Stimulated activated CD4-positive, alpha-beta T cell treated with anti-CD3 and anti-CD28 coated beads, Interleukin-2, amount 100 ng/mL, for 48 hours (primary cell): ENCODE measurements around the gene CLMN.
"Not testable (repeated sequence)": the region's sequence is repeated elsewhere in the genome, so short reads cannot be mapped to it uniquely, and the experiment has no call there.

Experiments
- DNase-seq, 2 donors: peaks; one replicate each; pipeline ENCODE4 v3.0.0-alpha.2; 2020

Gene CLMN

DNA sequence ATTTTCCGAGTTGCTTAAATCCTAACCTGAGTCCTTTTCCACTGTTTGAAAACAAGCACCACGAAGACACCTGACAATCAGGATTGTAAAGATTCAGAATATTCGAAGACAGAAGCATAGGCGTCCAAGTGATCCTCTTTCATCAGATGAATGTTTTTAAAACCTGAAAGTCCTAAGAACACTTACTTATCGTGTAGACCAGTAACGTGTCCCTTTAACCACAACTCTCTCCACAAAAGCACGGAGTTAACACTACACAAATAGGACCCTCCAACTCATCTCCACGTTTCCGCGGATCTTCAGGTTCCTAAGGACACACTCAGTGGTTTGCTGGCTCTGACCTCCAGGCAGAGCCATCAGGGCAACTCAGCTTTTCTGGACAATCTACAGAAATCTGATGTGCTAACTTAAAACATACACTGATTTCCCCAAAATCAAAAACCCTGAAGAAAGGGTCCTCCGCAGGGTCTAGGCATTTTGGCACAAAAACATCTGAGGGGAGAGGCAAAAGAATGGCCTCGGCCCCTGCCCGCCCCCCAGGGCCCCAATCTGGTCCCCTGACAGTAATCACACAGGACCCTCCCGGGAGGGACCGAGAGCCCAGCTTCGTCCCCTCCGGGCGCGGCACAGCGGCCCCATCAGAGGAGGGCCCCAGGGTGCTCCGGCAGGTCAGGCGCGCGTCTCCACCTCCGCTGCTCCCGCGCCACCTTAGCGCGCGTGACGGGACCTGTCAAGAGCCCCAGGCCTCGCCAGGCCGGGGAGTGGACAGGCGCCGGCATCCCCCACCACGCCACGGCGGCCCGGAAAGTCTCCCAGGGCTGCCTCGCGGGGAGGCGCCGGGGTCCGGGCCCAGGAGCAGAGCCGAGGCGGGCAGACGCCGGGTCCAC, 163.3 kb downstream of the CLMN start:
- peak; percentile 16 to 23 for DNase-seq

DNA sequence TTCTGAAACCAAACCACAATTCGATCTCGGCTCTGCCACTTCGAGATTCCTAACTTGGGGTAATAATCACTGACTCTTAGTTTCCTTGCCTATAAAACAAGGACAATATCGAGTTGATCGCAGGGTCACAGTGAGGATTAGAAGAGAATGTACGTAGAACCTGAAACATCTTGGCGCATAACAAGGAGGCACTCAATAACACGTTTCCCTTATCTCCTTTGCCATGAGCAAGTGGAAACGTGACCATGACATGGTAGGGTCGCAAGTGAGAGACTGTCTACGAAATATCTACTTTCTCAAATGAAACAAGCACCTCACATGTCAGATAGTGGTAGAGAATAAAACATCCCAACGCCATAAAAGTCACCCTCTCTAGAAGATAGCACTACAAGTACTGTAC, 164.7 kb downstream of the CLMN start:
- DNase-seq = no peak

DNA sequence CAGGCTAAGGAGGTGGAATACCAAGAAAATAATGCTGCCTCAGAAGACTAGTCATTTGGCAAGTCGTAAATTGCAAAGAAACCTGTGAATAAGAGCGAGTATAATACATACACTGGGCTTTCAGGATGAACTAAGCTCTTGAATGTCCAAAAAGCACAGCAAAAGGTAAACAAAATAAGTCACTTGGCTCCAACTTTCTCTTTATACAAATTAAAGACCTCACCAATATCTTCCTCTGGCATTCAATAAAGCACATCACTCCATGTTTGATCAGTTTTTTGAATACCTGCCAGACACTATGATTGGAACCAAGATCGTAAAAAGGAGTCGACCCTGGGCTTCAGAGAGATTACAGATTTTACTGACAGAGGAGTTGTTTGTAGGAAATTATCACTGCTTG, 165.8 kb downstream of the CLMN start:
- DNase-seq = no peak

DNA sequence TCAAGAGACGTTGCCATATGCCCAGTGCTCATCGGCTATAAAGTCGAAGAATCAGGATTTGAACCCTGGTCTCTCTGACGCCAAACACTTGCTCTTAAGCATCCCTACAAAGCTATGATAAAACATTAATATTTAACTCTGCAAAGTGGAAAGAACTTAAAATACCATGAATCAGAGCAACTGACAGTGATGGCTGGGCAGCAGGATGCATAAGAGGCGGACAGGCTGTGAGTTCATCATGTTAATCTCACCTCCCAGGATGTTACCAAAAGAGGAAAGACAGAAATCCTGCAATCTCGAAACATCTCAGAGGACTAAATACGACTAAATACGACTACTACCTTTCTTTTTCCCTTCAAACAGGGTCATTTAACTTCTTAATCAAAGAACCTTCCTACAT, 168.1 kb downstream of the CLMN start:
- DNase-seq = no peak

DNA sequence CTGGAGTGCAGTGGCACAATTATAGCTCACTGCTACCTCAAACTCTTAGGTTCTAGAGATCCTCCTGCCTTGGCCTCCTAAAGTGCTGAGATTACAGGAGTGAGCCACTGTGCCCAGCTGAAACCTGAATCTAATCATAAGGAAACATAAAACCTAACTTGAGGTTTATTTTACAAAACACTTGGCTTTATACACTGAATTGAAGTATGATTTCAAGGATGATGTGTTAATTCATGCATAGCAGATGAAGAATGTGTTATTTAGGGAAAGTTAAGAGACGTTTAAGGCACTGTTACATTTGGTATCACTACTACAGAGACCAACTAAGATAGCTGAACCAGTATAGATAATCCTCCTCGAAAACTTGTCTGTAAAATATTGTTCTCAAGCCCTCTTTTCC, 168.8 kb downstream of the CLMN start:
- DNase-seq = no peak

DNA sequence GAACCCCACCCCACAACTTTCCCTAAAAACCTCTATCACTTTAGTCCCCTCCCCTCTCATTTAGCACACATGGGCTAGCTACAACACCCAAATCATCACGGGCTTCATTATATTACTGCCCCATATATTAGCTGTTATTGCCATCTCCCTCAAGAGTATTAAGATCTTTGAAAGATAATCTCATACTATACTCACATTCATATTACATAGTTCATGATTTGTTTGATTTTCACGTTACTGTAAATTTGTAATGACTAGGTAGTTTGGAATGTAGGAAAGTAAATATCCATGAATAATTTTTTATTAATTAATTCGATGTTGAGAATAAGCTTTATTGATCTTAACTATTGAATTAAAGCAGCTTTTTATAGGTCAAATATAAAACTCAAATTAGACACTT, 170.3 kb downstream of the CLMN start:
- DNase-seq = no peak

DNA sequence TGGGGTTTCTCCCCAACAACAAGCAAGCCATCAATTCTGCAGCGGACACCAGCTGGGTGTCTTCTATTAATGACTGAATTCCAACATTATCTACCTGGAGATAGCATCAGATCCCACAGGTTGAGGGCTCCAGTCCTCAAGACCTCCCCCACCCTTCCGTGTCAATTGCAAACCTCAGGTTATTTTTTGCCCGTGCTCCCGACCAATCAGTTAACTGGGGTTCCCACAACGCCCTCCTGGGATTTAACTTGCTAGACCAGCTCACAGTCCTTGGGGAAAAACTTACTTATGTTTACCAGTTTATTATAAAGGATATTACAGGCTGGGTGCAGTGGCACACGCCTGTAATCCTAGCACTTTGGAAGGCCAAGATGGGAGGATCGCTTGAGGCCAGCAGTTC, 172.1 kb downstream of the CLMN start:
- no peak for DNase-seq

DNA sequence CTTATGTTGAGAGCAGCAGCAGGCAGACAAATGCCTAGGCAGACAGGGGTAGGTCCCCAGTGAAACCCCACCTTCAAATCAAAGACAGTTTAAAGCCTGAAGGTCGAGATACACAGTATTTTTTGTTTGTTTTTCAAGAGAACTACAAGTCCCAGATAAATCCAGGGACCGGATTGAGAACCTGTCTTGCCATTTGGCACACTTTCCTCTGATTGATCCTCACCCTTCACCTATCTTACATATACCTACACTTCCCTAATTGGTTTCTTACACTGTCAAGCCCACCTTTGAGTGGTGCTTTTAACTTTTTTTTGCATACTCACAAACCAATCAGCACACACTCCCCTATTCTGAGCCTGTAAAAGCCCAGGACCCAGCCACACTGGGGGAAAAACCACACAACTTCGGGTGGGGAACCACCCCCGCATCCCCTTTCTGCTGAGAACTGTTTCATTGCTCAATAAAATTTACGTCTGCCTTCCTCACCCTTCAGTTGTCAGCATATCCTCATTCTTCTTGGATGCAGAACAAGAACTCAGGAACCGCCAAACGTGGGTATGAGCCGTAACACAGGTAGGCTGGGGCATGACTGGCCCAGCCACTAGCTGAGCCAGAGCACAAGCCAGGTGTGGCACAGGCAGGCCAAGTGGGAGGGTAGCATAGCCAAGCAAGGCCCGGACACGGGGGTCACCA, 173.5 kb downstream of the CLMN start:
- no peak for DNase-seq

DNA sequence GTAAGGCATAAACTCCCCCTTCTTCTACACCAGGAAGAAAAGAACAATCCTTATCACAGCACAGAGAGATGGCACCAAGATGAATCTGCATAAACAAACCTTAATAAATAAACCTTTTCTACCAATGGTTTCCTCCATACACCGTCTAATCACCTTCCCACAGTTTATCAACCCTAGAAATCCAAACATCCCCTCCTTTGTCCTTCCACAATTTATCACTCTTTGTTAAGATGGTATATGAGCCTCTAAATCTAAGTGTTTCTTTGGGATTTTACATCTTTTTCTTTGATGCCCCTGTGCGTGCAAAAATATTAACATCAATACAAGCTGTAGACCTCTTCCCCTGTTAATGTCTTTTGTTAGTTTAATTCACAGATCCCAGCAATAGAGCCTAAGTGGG, 174.9 kb downstream of the CLMN start:
- no peak for DNase-seq

DNA sequence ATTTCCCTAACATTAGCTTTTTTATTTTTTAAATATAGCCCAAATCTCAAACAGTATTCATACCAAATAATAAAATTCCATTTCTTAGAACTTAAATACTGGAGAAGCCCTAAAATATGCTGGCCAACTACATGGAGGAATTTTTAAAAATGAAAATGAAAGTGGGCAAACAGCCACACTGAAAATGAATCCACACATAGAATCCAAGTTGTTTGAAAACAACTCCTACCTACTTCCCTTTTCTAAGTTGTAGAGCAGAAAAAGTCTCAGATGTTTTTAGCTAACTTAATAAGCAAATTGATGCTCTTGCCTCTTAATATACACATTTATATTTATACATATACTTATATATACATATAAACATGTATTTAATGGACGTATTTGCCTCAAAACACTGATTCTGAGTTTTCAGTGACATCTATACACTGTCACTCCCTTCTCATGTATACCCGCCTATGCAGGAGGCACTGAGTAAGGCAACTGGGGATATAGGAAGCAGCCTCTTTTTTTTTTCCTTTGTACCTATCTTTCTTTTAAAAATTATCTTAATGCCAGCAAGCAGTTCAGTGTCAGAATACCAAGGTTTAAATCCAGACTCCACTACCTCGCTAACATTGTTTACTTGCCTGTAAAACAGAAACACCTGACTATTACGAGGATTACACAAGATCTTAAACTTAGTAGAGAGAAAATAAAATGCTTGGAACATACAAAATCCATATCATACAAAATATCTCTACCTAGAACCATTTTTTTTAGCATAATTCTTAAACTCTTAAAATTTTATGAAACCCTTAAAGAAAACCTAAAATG, 175.7 kb downstream of the CLMN start:
- no peak for DNase-seq

DNA sequence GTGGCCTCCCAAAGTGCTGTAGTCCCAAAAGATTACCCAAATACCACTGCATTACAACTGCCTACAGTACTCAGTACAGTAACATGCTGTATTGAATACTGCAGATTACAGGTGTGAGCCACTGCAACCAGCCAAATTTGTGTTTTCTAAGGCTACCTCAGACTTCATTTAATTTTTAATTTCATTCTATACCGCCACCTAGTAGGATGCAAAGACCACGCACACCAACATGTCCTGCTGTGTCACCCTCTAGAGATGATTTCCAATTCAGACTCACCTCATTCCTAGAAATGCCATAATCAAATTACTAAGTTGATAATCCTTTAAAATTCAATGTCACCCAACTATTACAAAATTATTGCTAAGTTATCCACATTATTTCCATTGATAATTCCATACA, 177.5 kb downstream of the CLMN start:
- DNase-seq = no peak

DNA sequence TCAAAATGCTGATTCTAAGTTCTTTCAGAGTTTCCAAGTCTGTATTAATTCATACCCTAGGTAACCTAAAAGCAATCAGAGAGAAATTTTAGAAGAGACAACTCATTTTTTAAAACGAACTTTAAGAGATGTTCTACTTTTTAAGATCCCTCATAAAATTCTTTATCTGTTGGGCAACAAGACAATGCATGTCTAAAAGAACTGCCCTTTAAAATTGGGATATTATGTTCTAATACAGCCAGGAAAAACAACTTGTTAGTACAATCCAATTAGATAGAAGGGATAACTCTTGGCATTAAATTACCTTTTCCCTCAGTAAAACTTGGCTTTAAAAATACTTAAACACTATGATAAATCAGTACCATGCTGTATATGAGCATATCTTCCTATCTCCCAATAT, 178.0 kb downstream of the CLMN start:
- DNase-seq = no peak

DNA sequence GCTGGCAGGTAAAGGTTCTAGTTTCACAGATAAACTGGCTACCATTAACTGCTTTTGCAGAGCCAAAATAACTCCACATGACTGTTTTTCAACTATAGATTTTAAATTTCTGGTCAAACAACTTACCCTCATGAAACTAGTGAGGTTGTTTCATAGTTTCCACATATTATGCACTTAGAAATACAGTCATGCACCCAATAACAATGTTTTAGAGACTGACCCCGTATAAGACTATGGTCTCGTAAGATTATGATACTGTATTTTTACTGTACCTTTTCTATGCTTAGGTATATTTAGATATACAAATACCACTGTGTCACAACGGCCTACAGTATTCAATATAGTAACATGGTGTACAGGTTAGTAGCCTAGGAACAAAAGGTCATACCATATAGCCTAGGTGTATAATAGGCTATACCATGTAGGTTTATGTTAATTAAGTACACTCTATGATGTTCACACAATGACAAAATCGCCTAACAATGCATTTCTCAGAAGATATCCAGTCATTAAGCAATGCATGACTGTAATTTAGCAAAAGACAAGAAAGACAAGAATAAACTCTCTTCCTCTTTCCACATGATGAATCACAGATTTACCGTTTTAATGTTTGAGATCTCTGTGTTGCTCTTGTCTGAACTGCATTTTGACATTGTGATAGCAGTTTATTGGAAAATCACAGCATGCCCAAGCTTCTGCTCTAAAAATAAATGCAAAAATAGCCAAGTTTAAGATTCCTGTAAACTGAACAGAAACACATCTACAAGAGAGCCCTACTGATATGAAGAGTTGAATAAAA, 179.4 kb downstream of the CLMN start:
- DNase-seq = no peak

DNA sequence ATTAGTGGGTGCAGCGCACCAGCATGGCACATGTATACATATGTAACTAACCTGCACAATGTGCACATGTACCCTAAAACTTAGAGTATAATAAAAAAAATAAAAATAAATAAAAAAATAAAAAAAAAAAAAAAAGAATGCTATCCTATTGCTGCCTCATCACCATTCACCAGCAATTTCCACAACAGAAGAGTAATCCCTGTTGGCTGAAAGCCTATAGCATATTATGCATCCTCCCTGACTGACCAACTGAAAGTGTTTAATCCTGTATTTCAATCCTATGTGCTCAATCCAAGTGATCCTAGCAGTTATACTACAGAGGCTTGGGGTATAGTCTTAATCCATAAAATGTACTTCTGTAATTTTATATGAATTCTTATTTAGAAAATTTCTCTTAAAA, 180.8 kb downstream of the CLMN start:
- DNase-seq = no peak

DNA sequence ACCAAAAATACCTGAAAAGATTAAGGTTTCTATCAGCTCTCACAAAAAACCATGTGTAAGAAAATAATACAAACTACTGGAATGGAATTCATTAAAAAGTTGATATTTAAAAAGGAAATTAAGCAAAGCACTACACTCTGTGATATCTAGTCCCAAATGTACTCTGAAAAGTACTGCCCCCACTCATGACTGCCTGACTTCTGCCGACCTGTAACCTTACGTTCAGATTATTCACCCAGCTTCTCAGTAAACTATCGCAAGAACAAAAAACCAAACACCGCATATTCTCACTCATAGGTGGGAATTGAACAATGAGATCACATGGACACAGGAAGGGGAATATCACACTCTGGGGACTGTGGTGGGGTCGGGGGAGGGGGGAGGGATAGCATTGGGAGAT, 181.3 kb downstream of the CLMN start:
- DNase-seq = not testable (repeated sequence)

DNA sequence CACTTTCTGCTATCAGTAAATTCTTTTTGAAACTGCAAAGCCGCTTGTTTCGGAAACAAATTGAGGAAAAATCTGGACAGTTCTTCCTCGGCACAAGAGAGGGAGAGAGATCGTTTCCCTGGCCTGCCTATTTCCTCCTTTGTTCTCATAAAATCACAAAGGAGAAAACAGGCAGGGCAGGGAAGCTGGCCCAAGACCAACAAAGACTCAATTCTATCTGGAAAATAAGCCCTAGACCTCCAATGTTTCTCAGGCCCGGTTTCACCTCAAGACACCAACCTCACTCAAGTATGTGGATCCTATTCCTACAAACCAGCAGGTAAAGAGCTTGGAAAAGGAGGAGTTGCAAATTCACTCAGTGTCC, 181.9 kb downstream of the CLMN start:
- DNase-seq = no peak

DNA sequence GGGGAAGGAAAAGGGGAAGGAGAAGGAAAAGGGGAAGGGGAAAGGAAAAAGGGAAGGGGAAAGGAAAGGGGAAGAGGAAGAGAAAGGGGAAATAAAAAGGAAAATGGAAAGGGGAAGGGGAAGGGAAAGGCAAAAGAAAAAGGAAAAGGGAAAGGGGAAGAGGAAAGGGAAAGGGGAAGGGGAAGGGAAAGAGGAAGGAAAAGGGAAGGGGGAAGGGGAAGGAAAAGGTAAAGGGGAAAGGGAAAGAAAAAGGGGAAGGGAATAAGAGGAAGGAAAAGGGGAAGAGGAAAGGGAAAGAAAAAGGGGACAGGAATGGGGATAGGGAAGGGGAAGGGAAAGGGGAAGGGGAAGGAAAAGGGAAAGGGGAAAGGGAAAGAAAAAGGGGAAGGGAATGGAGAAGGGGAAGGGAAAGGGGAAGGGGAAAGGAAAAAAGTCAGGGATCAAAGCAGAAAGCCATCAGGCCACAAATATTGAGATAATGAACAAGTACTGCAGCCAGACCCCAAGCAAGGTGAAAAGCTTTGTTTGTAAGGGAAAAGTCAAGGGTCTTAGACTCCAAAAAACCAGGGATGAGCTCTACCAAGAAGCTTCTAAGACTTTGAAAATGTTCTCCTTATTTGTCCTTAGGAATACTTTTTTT, 182.4 kb downstream of the CLMN start:
- no peak for DNase-seq

DNA sequence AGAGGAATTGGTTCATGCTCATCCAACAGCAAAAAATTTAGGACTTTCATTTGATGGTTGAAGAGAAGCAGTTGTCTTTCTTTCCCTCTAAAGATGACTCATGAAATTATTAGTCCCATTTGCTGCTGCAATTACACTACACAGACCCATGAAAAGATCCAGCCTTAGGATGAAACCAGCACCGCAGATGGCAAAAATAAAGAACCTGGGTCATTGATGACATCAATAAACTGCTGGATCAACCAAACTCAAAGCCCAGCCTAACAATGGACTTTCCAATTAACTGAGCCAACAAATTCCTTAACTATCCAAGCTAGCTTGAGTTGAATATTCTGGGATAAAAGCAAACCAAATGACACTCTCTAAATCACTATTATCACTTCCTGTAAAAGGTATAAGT, 183.1 kb downstream of the CLMN start:
- no peak for DNase-seq

DNA sequence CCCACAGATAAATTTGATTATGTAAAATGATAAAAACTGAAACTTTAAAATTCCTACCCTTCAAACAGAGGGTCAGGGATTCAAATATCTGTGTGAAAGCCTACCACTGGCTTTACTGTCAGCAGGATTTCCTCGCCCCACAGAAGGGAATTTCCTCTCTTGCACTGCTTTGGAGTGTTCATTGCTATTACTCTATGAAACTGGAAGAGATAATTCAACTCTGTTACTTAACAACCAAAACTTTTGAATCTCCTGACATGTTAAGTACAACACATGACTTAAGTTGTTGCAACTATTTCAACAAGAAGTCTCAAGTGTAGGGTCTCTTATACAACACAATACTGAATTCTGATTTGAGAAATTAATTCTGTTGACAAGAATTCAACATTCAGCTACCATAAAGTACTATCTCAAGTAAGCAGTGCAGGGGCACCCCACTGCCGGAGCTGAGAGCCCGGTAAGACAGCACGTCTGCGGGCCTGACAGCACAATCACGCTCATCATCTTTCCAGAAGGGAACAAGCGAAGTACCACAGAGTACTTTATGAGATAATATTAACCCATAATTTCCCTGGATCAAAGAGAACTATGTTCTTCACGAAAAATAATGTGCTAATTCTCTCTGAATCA, 185.3 kb downstream of the CLMN start:
- DNase-seq = no peak

DNA sequence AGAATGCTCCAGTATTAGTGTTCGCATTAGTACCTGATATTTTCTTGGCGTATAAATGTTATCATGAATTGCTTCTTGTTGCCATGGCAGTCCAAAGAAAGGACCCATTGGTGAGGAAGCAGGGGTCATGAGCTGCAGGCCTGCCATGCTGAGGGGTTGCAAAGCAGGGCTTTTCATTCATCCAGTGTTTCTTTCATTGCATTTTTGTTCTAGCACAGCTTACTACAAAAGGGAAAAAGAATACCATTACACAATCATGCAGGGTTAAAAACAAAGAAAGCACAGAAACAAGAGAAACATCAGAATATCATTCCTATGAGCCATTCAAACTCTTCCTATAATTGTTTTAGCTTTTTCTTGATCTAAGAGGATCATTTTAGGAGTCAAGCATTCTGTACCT, 186.4 kb downstream of the CLMN start:
- DNase-seq = no peak

DNA sequence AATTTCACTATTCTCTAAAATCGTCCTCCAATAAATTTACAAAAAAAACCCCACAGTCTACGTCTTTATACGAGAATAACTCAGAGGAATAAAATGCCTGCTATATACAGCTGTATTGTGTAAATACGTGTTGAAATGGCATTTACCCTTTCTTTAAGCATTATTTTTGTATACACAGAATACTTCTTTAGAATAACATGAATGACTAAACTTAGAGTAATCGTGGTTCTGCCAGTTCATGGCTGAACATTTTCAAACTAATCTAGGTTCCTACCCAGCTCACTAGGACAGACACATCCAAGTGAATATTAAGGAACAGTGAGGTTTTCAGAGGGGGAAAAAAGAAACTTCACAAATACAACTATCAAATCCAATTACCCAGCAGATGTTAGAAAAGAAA, 186.9 kb downstream of the CLMN start:
- no peak for DNase-seq
